Measurements from ENCODE around the gene KRTAP5-5. TPM values are rescaled to one million over a fixed set of nuclear protein-coding genes. Genes with fewer than 3 reads are reported as not detected.

Gene KRTAP5-5
- total and polyA plus RNA-seq, 2 experiments from 2014 or later: not detected

DNA sequence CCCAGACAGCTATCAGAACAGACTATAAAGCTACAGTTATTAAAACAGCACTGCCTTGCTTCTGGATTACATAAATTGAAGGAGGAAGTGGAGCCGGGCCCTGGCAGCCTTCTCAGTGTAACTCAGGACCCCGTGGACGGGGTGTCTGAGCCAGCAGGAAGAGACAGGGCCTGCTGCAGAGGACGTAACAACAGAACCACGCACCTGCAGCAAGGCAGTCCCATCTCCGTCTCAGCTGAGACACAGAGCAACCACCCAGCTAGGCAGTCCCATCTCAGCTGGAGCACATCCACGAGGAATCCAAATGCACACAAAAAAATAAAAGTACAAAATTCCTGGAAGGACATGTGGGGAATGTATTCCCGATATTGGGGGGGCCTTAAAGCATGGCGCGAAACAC, 50.3 kb downstream of the KRTAP5-5 start:
- no peaks in the 10 kb centered on the region for H3K9me3 Mint-ChIP-seq
- Histone ChIP-seq H3K27ac (ENCODE audit: low read depth) (no peak overlapping the region), H2AFZ (no peak overlapping the region), H3F3A (replicated peaks; ENCODE audit: low read depth) (no peaks in the 10 kb centered on the region), H4K20me1 (replicated peaks; ENCODE audit: insufficient read depth) (no peaks in the 10 kb centered on the region), H3K4me2 (no peak overlapping the region), H3K4me3 (no peak overlapping the region), H3K9me2 (ENCODE audit: insufficient read depth) (no peaks in the 10 kb centered on the region), H3K27me3 (ENCODE audit: insufficient read depth) (no peaks in the 10 kb centered on the region), H3K4me1 (ENCODE audit: insufficient read depth) (no peaks in the 10 kb centered on the region), H3K36me3 (ENCODE audit: insufficient read depth) (no peaks in the 10 kb centered on the region), H3K79me2 (replicated peaks; ENCODE audit: insufficient read depth) (no peaks in the 10 kb centered on the region)
- ATAC-seq: no peak
- H3K4me3 Mint-ChIP-seq: no peak overlapping the region
- DNase-seq (ENCODE audit: low spot score): no peak
- TF ChIP-seq, protein P1, sequence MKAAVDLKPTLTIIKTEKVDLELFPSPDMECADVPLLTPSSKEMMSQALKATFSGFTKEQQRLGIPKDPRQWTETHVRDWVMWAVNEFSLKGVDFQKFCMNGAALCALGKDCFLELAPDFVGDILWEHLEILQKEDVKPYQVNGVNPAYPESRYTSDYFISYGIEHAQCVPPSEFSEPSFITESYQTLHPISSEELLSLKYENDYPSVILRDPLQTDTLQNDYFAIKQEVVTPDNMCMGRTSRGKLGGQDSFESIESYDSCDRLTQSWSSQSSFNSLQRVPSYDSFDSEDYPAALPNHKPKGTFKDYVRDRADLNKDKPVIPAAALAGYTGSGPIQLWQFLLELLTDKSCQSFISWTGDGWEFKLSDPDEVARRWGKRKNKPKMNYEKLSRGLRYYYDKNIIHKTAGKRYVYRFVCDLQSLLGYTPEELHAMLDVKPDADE (IDR thresholded peaks at IDR 0.05): no peak
- TF ChIP-seq, protein P2, sequence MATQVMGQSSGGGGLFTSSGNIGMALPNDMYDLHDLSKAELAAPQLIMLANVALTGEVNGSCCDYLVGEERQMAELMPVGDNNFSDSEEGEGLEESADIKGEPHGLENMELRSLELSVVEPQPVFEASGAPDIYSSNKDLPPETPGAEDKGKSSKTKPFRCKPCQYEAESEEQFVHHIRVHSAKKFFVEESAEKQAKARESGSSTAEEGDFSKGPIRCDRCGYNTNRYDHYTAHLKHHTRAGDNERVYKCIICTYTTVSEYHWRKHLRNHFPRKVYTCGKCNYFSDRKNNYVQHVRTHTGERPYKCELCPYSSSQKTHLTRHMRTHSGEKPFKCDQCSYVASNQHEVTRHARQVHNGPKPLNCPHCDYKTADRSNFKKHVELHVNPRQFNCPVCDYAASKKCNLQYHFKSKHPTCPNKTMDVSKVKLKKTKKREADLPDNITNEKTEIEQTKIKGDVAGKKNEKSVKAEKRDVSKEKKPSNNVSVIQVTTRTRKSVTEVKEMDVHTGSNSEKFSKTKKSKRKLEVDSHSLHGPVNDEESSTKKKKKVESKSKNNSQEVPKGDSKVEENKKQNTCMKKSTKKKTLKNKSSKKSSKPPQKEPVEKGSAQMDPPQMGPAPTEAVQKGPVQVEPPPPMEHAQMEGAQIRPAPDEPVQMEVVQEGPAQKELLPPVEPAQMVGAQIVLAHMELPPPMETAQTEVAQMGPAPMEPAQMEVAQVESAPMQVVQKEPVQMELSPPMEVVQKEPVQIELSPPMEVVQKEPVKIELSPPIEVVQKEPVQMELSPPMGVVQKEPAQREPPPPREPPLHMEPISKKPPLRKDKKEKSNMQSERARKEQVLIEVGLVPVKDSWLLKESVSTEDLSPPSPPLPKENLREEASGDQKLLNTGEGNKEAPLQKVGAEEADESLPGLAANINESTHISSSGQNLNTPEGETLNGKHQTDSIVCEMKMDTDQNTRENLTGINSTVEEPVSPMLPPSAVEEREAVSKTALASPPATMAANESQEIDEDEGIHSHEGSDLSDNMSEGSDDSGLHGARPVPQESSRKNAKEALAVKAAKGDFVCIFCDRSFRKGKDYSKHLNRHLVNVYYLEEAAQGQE (IDR thresholded peaks at IDR 0.05; ENCODE audit: unreplicated experiment): no peak
- TF ChIP-seq NANOG (IDR thresholded peaks at IDR 0.05; ENCODE audit: borderline replicate concordance): no peak
- H3K36me3 Mint-ChIP-seq (ENCODE audit: low read depth): no peaks in the 10 kb centered on the region
- H3K27me3 Mint-ChIP-seq (ENCODE audit: insufficient read depth, low read depth, poor library complexity): peaks cover 2% of the 10 kb centered on the region
- H3K27ac Mint-ChIP-seq: no peak overlapping the region
- no peaks in the 10 kb centered on the region for H3K4me1 Mint-ChIP-seq

Other genes starting within 250 kb of the KRTAP5-5 start
- 15.0 and 20.3 TPM in 2 replicates for gene BRSK2, start 239.8 kb upstream of the KRTAP5-5 start, total RNA-seq (2014; rRNA removed; shearing (Covaris generic))
- 7.2 and 10.1 TPM in 2 replicates for gene BRSK2, start 239.8 kb upstream of the KRTAP5-5 start, polyA plus RNA-seq (2016; fragmentation: Nextera tagmentation; extraction: Ambion mirVana)
- 19.7 and 24.9 TPM in 2 replicates for gene MOB2, start 143.0 kb upstream of the KRTAP5-5 start, total RNA-seq (2014; rRNA removed; shearing (Covaris generic))
- 7.7 and 10.1 TPM in 2 replicates for gene MOB2, start 143.0 kb upstream of the KRTAP5-5 start, polyA plus RNA-seq (2016; fragmentation: Nextera tagmentation; extraction: Ambion mirVana)
- gene DUSP8, start 57.5 kb upstream of the KRTAP5-5 start, total RNA-seq (2014; rRNA removed; shearing (Covaris generic)): 1.1 and 3.3 TPM in 2 replicates
- gene DUSP8, start 57.5 kb upstream of the KRTAP5-5 start, polyA plus RNA-seq (2016; fragmentation: Nextera tagmentation; extraction: Ambion mirVana): 1.1 TPM in 2 replicates
- gene KRTAP5-1, start 44.5 kb upstream of the KRTAP5-5 start, total RNA-seq (2014; rRNA removed; shearing (Covaris generic)): not detected in 2 replicates
- not detected in 2 replicates for gene KRTAP5-1, start 44.5 kb upstream of the KRTAP5-5 start, polyA plus RNA-seq (2016; fragmentation: Nextera tagmentation; extraction: Ambion mirVana)
- gene KRTAP5-2, start 31.5 kb upstream of the KRTAP5-5 start, total RNA-seq (2014; rRNA removed; shearing (Covaris generic)): not detected in 2 replicates
- not detected in 2 replicates for gene KRTAP5-2, start 31.5 kb upstream of the KRTAP5-5 start, polyA plus RNA-seq (2016; fragmentation: Nextera tagmentation; extraction: Ambion mirVana)
- not detected in 2 replicates for gene KRTAP5-3, start 21.3 kb upstream of the KRTAP5-5 start, total RNA-seq (2014; rRNA removed; shearing (Covaris generic))
- gene KRTAP5-3, start 21.3 kb upstream of the KRTAP5-5 start, polyA plus RNA-seq (2016; fragmentation: Nextera tagmentation; extraction: Ambion mirVana): not detected in 2 replicates
- not detected in 2 replicates for gene KRTAP5-4, start 7.6 kb upstream of the KRTAP5-5 start, total RNA-seq (2014; rRNA removed; shearing (Covaris generic))
- not detected in 2 replicates for gene KRTAP5-4, start 7.6 kb upstream of the KRTAP5-5 start, polyA plus RNA-seq (2016; fragmentation: Nextera tagmentation; extraction: Ambion mirVana)
- gene KRTAP5-6, start 67.4 kb downstream of the KRTAP5-5 start, total RNA-seq (2014; rRNA removed; shearing (Covaris generic)): not detected in 2 replicates
- gene KRTAP5-6, start 67.4 kb downstream of the KRTAP5-5 start, polyA plus RNA-seq (2016; fragmentation: Nextera tagmentation; extraction: Ambion mirVana): not detected in 2 replicates
- not detected in 2 replicates for gene IFITM10, start 120.8 kb downstream of the KRTAP5-5 start, total RNA-seq (2014; rRNA removed; shearing (Covaris generic))
- 0.06 TPM in 1 of 2 replicates, not detected in the other for gene IFITM10, start 120.8 kb downstream of the KRTAP5-5 start, polyA plus RNA-seq (2016; fragmentation: Nextera tagmentation; extraction: Ambion mirVana)
- gene CTSD, start 134.2 kb downstream of the KRTAP5-5 start, total RNA-seq (2014; rRNA removed; shearing (Covaris generic)): 198 and 251 TPM in 2 replicates
- 67.1 and 73.6 TPM in 2 replicates for gene CTSD, start 134.2 kb downstream of the KRTAP5-5 start, polyA plus RNA-seq (2016; fragmentation: Nextera tagmentation; extraction: Ambion mirVana)
- gene SYT8, start 205.2 kb downstream of the KRTAP5-5 start, total RNA-seq (2014; rRNA removed; shearing (Covaris generic)): not detected in 2 replicates
- not detected in 2 replicates for gene SYT8, start 205.2 kb downstream of the KRTAP5-5 start, polyA plus RNA-seq (2016; fragmentation: Nextera tagmentation; extraction: Ambion mirVana)
- gene TNNI2, start 209.2 kb downstream of the KRTAP5-5 start, total RNA-seq (2014; rRNA removed; shearing (Covaris generic)): not detected in 2 replicates
- not detected in 2 replicates for gene TNNI2, start 209.2 kb downstream of the KRTAP5-5 start, polyA plus RNA-seq (2016; fragmentation: Nextera tagmentation; extraction: Ambion mirVana)
- gene LSP1, start 223.3 kb downstream of the KRTAP5-5 start, total RNA-seq (2014; rRNA removed; shearing (Covaris generic)): not detected in 2 replicates
- gene LSP1, start 223.3 kb downstream of the KRTAP5-5 start, polyA plus RNA-seq (2016; fragmentation: Nextera tagmentation; extraction: Ambion mirVana): 0.84 and 0.96 TPM in 2 replicates